Activated naive CD8-positive, alpha-beta T cell treated with anti-CD3 and anti-CD28 coated beads, Interleukin-2, amount 50 U/mL, for 24 hours (primary cell): Measurements from ENCODE around the gene SLC5A10.
A peak's percentile ranks its signal among the peaks of the same experiment; 100 is the strongest.

Source experiments
- ATAC-seq: fragments of 150-1000 bp; cut with Tn5 transposase; one replicate; pipeline ENCODE4 v1.10.0; 2021
- DNase-seq: peaks from one replicate; pipeline ENCODE4 v3.0.0; 2021
- H3K27ac Mint-ChIP-seq: one replicate; pipeline ENCODE4 v1.8.0; 2021; ENCODE audit warnings: mild to moderate bottlenecking, mixed read lengths
- H3K27me3 Mint-ChIP-seq: one replicate; pipeline ENCODE4 v1.8.0; 2021; ENCODE audit warnings: mixed read lengths
- H3K36me3 Mint-ChIP-seq: one replicate; pipeline ENCODE4 v1.8.0; 2021; ENCODE audit warnings: low read depth, mixed read lengths
- H3K4me1 Mint-ChIP-seq: one replicate; pipeline ENCODE4 v1.8.0; 2021; ENCODE audit warnings: mixed read lengths
- H3K4me3 Mint-ChIP-seq: one replicate; pipeline ENCODE4 v1.8.0; 2021; ENCODE audit warnings: mild to moderate bottlenecking, moderate library complexity, mixed read lengths
- H3K9me3 Mint-ChIP-seq: one replicate; pipeline ENCODE4 v1.8.0; 2021; ENCODE audit warnings: mixed read lengths

Gene SLC5A10

GRCh38 chr17:18993905-18994526 is 42.1 kb downstream of the SLC5A10 start:
- H3K27me3 Mint-ChIP-seq, result no peaks in the 10 kb centered on the region

GRCh38 chr17:18994631-18995030 is 42.7 kb downstream of the SLC5A10 start:
- H3K4me1 Mint-ChIP-seq, result peaks cover 19% of the 10 kb centered on the region
- H3K27ac Mint-ChIP-seq, result no peak overlapping the region
- no peaks in the 10 kb centered on the region for H3K27me3 Mint-ChIP-seq
- no peak overlapping the region for H3K4me3 Mint-ChIP-seq
- peaks cover 19% of the 10 kb centered on the region for H3K36me3 Mint-ChIP-seq
- ATAC-seq (no peak), DNase-seq (no peak)
- peaks cover 10% of the 10 kb centered on the region for H3K9me3 Mint-ChIP-seq

More at GRCh38 chr17:18993905-18994526, 42.1 kb downstream of the SLC5A10 start:
- Mint-ChIP-seq H3K4me3 (no peak overlapping the region), H3K9me3 (peaks cover 10% of the 10 kb centered on the region), H3K4me1 (peaks cover 19% of the 10 kb centered on the region), H3K27ac (no peak overlapping the region), H3K36me3 (peaks cover 19% of the 10 kb centered on the region)
- DNase-seq (no peak), ATAC-seq (no peak)

GRCh38 chr17:18995220-18995619 is 43.3 kb downstream of the SLC5A10 start:
- peaks cover 19% of the 10 kb centered on the region for H3K4me1 Mint-ChIP-seq
- no peak overlapping the region for H3K27ac Mint-ChIP-seq
- H3K27me3 Mint-ChIP-seq, result no peaks in the 10 kb centered on the region
- H3K4me3 Mint-ChIP-seq, result no peak overlapping the region
- peaks cover 19% of the 10 kb centered on the region for H3K36me3 Mint-ChIP-seq
- peaks cover 10% of the 10 kb centered on the region for H3K9me3 Mint-ChIP-seq
- ATAC-seq, result no peak
- no peak for DNase-seq

GRCh38 chr17:18996458-18996857 is 44.5 kb downstream of the SLC5A10 start:
- Mint-ChIP-seq H3K27me3 (no peaks in the 10 kb centered on the region), H3K27ac (no peak overlapping the region), H3K4me1 (peaks cover 21% of the 10 kb centered on the region), H3K9me3 (peaks cover 10% of the 10 kb centered on the region), H3K4me3 (no peak overlapping the region), H3K36me3 (peaks cover 19% of the 10 kb centered on the region)
- DNase-seq, result no peak
- ATAC-seq, result no peak

DNA sequence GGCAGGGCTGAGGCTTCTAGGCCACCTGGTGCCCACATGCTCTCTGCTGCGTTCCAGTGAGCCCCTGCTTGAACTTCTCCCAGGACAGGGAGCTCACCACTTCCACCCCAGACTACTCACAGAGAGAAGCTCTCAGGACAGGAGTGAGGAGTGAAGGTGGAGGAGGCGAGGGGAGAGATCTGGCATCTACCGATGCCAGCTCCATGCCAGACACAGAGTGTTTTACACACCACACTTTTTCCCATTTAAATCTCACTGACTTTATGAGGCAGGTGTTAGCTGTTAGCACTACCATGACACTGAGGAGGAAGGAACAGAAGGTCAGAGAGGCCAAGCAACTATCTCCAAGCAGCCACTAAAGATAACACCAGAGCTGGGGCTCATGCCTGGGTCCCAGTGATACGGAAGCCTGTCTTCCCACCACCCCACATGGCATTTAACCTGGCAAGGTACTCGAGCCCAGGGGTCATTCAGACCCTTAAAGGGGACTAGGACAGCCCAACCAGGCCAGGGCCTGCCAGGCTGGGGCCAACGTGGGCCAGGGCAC is 45.8 kb downstream of the SLC5A10 start:
- peaks cover 22% of the 10 kb centered on the region for H3K36me3 Mint-ChIP-seq
- H3K4me3 Mint-ChIP-seq, result no peak overlapping the region

GRCh38 chr17:18999394-18999793 is 47.4 kb downstream of the SLC5A10 start:
- ATAC-seq, result no peak
- H3K9me3 Mint-ChIP-seq, result peaks cover 10% of the 10 kb centered on the region
- no peak overlapping the region for H3K4me3 Mint-ChIP-seq
- H3K27me3 Mint-ChIP-seq, result no peaks in the 10 kb centered on the region
- H3K4me1 Mint-ChIP-seq, result peaks cover 22% of the 10 kb centered on the region
- no peak for DNase-seq
- H3K27ac Mint-ChIP-seq, result no peak overlapping the region
- peaks cover 23% of the 10 kb centered on the region for H3K36me3 Mint-ChIP-seq

More for the DNA sequence above, 45.8 kb downstream of the SLC5A10 start:
- peaks cover 29% of the 10 kb centered on the region for H3K4me1 Mint-ChIP-seq
- H3K27ac Mint-ChIP-seq, result no peak overlapping the region
- H3K9me3 Mint-ChIP-seq, result peaks cover 10% of the 10 kb centered on the region
- no peaks in the 10 kb centered on the region for H3K27me3 Mint-ChIP-seq
- ATAC-seq, result no peak
- no peak for DNase-seq

DNA sequence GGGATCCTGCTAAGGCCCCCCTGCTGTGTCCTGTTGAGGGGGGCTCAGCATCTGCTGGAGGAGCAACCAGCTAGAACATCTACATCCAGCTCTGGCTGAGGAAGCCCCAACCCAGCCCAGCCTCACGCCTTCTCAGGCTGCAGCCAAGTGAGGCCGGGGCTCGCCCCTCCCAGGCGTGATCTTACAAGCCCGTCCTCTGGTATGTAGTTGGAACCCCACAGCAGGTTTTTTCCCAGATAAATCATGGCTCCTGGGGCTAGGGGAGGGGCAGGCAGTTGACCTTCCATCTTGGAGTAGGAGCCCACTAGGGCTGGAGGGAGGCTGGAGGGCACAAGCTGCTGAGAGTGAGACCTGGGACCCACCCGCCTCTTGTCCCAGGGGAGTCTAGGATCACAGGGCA is 47.9 kb downstream of the SLC5A10 start:
- Mint-ChIP-seq H3K27ac (no peak overlapping the region), H3K4me1 (peaks cover 24% of the 10 kb centered on the region)

GRCh38 chr17:19000531-19001325 is 48.8 kb downstream of the SLC5A10 start:
- H3K27me3 Mint-ChIP-seq, result no peaks in the 10 kb centered on the region
- H3K4me1 Mint-ChIP-seq, result peaks cover 24% of the 10 kb centered on the region
- no peak for DNase-seq
- H3K36me3 Mint-ChIP-seq, result peaks cover 16% of the 10 kb centered on the region
- ATAC-seq, result no peak
- H3K4me3 Mint-ChIP-seq, result no peak overlapping the region
- H3K27ac Mint-ChIP-seq, result no peak overlapping the region
- peaks cover 3% of the 10 kb centered on the region for H3K9me3 Mint-ChIP-seq

More for the DNA sequence above, 47.9 kb downstream of the SLC5A10 start:
- ATAC-seq (no peak), DNase-seq (no peak)
- Mint-ChIP-seq H3K4me3 (no peak overlapping the region), H3K9me3 (peaks cover 10% of the 10 kb centered on the region), H3K27me3 (no peaks in the 10 kb centered on the region), H3K36me3 (peaks cover 21% of the 10 kb centered on the region)

DNA sequence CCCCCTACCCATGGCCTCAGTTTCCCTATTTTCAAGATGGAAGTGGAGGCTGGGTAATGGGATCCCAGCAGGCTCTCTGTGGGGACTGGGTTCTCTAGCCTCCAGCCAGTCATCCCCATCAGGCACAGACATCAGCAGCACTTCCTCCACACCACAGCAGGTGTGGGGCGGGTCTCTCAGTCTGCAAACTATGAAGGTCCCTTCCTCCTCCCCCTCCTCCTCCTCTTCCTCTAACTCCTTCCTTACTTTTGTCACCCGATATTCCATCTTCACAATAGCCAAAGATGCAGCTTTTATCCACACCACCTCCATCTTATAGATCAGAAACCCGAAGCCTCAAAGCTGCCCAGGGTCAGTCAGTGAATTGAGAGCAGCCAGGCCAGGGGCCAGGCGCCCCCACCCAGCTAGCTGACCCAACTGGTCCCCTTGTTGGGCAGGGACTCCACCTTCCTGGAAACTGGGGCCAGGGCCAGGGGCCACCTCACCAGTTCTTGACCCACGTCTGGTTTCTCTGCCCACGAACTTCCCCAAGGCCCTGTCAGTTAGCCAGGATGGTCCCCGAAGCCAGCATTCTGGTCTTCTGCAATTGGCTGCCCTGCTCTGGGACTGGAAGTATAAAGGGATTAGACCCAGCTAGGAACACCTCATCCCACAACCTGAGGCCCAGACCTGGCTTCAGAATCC is 50.1 kb downstream of the SLC5A10 start:
- Mint-ChIP-seq H3K4me3 (peak overlapping the region; percentile 85), H3K9me3 (no peaks in the 10 kb centered on the region), H3K27me3 (no peaks in the 10 kb centered on the region), H3K36me3 (peaks cover 6% of the 10 kb centered on the region), H3K27ac (no peak overlapping the region), H3K4me1 (peaks cover 24% of the 10 kb centered on the region)
- DNase-seq, result no peak
- no peak for ATAC-seq

- no peak for DNase-seq
- Mint-ChIP-seq H3K4me3 (peak overlapping the region; percentile 85), H3K27me3 (no peaks in the 10 kb centered on the region), H3K9me3 (no peaks in the 10 kb centered on the region), H3K36me3 (peaks cover 6% of the 10 kb centered on the region), H3K4me1 (peaks cover 24% of the 10 kb centered on the region), H3K27ac (no peak overlapping the region)
- peak; percentile 24 for ATAC-seq
Measured at GRCh38 chr17:19002805-19003542, 51.0 kb downstream of the SLC5A10 start.

DNA sequence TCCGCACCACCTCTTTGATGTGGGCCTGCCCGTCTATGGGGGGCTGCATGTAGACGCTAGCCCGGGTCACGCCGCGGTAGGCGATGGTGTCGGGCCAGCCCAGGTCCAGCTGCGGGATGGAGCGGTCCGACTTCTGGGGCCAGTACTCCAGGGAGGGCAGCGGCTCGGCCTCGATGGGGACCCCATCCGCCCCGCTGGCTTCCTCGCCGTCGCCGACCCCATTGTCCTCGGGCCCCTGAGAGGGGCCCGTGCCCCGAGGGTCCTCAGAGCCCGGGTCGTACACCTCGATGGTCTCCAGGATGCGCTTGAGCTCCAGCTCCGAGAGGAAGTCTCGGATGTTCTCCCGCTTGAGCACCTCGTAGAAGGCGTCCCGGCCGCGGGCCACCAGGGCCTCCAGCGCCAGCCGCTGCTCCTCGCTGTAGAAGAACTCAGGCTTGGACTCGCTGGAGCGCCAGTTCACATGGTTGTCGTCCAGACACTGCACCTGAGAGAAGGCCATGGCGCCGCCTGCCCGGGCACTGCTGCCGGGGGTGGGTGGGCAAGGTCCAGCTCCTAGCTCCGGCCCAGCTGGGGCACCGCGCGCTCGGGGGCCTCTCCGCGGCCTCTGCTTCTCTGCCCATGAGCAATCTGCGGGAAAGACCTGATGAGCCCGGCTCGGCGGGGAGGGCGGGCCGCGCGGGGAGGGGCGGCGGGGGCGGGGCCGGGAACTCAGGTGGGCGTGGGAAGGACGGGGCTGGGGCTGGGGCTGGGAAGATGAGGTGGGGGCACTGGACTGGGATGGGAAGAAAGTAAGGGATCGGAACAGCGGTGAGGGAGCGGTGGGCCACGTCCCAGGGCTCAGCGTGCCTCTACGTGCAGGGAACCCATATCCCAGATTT is 51.8 kb downstream of the SLC5A10 start:
- peak overlapping the region; percentile 85 for H3K4me3 Mint-ChIP-seq
- H3K36me3 Mint-ChIP-seq, result peaks cover 6% of the 10 kb centered on the region
- peak overlapping the region; percentile 76 for H3K27ac Mint-ChIP-seq
- DNase-seq, result peak; percentile 54
- no peaks in the 10 kb centered on the region for H3K9me3 Mint-ChIP-seq
- H3K27me3 Mint-ChIP-seq, result no peaks in the 10 kb centered on the region
- ATAC-seq, result peak; percentile 18
- peaks cover 24% of the 10 kb centered on the region for H3K4me1 Mint-ChIP-seq

DNA sequence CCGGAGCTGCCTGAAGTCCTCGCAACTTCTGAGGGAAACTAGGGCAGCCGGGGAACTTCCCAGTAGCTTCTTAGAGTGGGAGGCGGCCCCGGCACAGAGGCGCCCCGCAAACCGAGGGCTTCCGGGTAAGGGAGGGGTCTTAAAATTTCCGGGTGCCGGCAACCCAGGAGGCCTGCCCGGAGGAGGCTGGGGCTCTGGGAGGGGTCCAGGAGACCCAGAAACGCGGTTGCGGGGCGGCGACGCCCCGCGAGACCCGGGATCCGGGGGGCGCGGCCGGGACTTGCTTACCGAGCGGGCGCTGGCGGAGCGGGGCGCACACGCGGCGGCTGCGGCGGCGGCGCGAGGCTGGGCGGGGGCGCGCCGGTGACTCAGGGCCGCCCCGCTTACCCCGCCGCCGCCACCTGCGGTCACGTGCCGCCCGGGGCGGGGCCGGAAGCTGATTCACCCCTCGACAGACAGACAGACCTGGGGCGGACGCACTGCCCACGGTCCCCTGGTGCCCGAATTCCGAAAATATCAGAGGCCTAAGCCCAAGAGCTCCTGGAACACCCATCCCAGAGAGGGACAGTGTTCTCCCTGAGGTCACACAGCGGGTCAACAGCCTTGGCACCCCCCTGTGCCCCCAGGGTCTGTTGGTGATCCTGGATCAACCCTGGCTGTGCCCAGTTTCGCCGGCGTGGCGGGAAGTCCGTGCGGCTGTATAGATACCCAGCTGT is 52.6 kb downstream of the SLC5A10 start, which contains the start of gene FAM83G:
Gene FAM83G (minus strand): TSS at position 344 of the 716 bp plus-strand sequence. CDS start 723 bp downstream, outside the sequence.
- H3K4me3 Mint-ChIP-seq, result peak within 1 kb of the TSS; percentile 85
- ATAC-seq (peak; percentile 88), DNase-seq (peak; percentile 91)
- peaks cover 24% of the 10 kb centered on the region for H3K4me1 Mint-ChIP-seq
- H3K9me3 Mint-ChIP-seq, result no peaks in the 10 kb centered on the region
- H3K36me3 Mint-ChIP-seq, result peaks cover 6% of the 10 kb centered on the region
- H3K27me3 Mint-ChIP-seq, result no peaks in the 10 kb centered on the region
- peak within 1 kb of the TSS; percentile 76 for H3K27ac Mint-ChIP-seq
